ENCODE measurements around the gene HOXA6. TPM values are rescaled to one million over a fixed set of nuclear protein-coding genes. Genes with fewer than 3 reads are reported as not detected.

HOXA6 gene
- total RNA-seq, 1 donor from 2014 or later = 22.0 TPM

DNA sequence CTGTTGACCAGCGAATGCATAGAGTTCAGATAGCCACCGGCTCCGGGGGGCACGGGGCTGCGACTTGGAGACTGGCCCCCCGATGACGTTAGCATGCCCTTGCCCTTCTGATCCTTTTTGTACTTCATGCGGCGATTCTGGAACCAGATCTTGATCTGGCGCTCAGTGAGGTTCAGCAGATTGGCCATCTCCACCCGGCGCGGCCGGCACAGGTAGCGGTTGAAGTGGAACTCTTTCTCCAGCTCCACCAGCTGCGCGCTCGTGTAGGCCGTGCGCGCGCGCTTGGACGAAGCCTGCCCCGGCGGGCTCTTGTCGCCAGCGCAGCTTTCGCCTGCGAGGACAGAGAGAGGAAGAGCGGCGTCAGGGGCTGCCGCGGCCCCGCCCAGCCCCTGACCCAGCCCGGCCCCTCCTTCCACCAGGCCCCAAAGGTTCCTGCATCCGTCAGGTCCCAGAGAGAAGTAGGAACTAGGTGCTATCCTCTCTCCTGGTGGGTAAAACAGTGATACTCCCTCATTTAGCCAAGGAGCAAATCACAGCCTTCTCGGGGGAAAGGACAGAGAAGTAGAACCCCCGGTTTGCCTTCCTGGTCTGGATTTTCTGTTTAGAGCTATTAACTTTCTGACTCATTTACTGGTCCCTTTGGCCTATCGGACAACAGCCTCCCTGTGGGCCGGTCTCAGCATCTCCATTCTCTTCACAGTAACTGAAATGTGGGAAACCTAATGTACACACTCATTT, 39.0 kb downstream of the HOXA6 start:
- DNase-seq (ENCODE audit: low read depth) = peak; percentile 73

GRCh38 chr7:27107391-27108381, 39.9 kb downstream of the HOXA6 start:
- DNase-seq (ENCODE audit: low read depth) = no peak

GRCh38 chr7:27106901-27107240, 40.7 kb downstream of the HOXA6 start:
- no peak for DNase-seq (ENCODE audit: low read depth)

DNA sequence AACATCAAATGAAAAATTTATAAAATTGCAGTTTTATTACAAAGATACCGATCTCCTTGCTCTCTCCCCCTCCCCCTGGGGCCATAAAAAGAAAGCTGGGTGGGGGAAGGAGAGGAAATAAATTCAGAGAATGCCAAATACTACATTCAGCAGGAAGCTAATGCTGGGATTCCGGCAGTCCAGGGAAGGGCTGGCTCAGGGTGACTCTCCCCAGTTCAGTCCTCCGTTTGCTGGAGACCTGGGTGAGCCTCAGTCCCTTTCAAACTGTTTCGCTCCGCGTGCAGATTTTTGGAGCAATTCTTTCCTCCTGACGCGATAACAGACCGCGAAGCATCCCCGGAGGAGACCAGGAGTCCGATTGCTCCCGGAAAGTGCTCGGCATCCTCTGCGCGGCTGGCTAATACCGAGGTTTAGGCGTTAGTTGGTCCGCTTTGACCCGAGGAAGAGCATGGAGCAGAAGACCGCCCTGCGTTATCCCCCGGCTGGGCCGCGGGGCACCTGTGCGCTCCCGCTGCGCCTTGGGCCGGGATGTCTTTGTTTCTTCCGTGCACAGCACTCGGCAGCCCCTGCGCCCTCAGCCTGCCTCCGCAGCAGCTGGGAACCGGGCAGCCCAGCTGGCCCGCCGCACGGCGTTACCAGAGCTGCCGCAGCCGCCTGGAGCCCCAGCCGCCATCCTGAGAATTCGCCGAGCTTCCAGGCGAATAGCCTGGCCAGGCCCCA, 41.2 kb downstream of the HOXA6 start:
- no peak for DNase-seq (ENCODE audit: low read depth)

DNA sequence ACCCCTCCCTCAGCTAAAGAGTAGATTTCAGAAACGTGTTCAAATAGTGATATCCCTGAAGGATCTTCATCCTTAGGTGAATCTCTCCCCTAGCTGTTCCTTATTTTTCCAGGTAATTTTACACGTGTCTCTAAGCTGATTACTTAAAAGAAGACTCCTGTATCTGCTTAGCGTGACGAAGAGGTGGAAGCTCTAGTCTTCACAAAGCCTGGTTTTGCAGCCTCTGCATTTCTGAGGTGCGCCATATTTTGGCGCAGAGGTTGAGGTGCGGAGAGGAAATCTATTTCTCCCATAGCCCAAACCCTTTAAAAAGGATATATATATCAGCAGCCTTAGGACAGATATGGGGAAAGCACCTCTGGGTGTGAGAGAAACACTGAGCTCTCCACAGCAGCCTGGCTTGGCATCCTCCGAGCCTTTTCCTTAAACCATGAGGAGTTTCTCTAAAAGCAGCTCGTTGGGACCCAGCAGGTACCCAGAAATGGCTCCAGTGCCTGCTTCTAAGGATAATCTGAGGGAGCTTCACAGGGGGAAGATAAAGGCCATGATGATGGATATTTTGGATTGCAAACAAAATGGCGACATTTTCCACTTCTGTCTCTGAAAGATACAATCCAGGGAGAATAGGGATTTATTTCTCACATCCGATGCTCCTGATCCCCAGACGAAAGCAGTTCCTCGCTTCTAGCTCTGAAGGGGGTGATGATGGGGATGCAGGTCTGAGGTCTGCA, 42.1 kb downstream of the HOXA6 start:
- no peak for DNase-seq (ENCODE audit: low read depth)

DNA sequence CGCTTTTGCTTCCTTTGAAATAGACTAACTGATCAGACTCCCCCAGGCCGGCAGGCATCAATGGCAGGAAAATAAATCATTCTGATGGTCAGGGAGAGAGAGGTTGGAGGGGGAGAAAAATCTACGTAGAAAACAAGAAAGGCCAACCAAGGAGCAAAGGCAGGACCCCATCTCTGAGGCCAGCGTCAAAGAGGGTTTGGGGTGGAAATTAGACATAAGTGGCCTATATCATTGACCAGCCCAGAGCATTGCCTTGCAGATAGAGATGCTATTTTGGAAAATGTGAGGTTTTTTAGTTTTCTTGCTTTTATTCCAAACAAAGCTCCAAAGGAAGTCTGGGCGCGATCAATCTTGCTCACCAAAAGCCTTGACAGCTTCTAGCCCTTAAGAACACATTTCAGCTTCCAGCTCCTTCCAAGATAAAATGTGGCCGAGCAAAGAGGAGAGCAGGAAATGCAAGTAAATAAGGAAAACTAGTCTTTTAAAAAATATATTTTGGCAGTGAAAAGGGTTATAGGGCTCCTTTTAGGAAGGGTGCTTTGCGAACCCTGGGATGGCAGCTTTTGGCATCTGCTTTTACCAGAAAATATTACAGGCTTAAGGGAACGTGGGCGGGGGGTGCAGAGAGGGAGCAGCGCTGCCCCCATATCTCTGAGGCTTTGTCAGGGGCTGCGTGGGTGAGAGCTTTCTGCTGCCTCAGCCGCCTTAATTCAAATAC, 43.1 kb downstream of the HOXA6 start:
- no peak for DNase-seq (ENCODE audit: low read depth)

DNA sequence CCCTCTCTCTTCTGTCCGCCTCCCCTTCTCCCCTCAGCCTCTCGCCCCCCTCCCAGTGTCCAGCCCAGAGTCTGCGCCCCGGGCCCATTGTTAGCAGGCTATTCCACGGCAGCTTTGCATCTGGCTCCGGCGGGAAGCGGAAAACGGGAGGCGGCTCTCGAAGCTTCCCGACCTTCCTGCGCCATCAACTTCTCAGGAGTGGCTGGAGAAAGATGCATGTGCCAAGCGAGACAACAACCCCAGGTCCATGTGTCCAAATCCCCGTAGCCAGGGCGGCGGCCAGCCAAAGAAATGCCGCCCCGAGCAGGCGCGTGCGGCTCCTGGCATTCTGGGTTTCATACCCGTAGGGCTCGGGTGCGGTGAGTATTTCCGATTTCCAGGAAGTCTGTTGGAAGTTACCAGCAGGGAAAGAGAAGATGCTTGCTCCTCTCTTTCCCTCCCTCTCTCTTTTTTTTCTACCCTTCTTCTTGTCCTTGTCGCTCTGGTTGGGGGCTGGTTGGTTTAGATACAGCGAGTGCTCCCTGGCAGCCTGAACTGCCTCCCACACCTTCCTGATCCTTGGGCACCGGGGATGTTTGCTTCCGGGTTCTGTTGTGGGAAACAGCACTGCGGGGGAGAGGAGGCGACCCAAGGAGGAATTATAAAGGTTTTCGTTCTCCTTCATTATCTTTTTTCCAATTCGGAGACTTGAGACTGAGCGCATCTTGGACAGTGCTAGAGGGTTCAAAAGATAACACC, 43.9 kb downstream of the HOXA6 start:
- no peak for DNase-seq (ENCODE audit: low read depth)

GRCh38 chr7:27102581-27103442, 44.8 kb downstream of the HOXA6 start, which contains the start of gene HOXA2:
HOXA2 (minus strand) TSS chr7:27102683; CDS start chr7:27102500, 183 bp downstream.
- peak; percentile 71 for DNase-seq (ENCODE audit: low read depth)

DNA sequence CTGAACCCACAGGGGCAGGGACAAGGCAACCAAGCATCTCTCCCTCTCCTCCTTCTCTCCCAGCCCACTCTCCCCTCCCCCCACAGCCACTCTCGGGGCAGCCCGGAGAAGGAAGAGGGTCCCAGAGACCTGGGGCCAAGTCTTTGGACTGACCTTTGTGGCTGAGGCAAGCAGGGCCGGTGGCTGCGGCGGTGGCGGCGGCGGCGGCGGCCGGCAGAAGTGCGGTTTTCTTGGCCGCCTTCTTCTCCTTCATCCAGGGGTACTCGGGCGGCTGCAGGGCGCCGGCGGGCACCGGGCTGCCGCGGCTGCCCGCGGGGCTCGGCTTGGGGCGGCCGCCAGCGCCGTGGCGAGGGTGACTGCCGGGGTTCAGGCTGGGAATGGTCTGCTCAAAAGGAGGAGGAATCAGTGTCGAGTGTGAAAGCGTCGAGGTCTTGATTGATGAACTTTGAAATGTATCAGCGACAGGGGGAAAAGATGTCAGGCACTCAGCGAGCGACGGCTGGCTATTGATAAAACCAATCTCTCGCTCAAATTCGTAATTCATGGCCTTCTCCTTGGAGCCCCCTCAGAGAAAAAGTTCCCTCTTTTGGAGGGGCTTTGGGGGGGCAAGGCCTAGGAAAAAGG, 45.5 kb downstream of the HOXA6 start:
- DNase-seq (ENCODE audit: low read depth) = no peak

DNA sequence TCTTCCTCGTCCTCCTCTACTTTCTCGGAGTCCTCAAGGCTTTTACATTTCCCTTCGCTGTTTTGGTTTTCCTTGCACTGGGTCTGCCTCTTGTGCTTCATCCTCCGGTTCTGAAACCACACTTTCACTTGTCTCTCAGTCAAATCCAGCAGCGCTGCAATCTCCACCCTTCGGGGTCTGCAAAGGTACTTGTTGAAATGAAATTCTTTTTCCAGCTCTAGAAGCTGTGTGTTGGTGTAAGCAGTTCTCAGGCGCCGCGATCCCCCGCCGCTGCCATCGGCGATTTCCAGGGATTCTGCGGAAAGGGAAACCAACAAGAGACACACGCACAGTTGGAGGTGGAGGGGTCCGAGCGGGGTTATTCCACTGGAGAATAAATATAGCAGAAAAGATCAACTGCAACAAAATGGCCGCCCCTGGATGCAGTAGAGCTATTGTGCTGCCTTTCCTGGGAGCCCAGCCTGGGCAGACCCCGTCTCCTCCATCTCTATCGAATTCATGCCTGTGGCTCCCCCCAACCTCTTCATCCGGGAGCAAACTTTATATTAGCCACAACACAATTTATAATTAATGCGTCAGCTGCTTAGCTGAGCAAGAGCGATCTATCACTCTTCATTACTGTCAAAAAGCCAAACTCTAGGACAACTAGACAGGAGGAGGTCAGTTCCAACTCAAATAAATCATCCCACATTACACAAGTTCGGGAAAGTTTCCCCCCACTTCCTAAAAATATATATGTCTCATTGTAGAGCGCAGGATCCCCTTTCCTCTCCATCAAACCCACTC, 46.2 kb downstream of the HOXA6 start:
- no peak for DNase-seq (ENCODE audit: low read depth)

DNA sequence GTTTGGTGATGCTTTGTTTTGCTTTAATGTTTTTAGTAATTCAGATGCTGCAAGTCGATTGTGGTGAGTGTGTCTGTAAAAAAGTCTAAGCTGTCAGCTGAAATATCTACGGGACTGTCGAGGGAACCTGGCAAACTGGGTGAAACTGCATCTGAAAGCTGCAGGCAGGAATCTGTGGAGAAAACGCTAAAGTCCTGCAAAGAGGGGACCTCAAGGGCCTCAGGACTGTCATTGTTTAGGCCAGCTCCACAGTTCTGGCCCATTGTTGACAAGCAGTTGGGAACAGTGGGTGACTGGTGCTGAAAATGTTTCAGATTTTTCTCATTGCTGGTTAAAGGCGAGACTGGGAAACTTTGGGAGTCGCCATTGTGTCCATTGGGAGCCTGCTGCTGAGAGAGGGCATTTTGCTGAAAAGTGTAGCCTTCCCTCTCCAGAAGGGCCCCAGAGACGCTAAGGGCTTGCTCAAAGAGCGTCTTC, 46.8 kb downstream of the HOXA6 start:
- no peak for DNase-seq (ENCODE audit: low read depth)

GRCh38 chr7:27099453-27100370, 47.9 kb downstream of the HOXA6 start:
- no peak for DNase-seq (ENCODE audit: low read depth)

GRCh38 chr7:27098578-27099451, 48.8 kb downstream of the HOXA6 start:
- DNase-seq (ENCODE audit: low read depth) = peak; percentile 68

DNA sequence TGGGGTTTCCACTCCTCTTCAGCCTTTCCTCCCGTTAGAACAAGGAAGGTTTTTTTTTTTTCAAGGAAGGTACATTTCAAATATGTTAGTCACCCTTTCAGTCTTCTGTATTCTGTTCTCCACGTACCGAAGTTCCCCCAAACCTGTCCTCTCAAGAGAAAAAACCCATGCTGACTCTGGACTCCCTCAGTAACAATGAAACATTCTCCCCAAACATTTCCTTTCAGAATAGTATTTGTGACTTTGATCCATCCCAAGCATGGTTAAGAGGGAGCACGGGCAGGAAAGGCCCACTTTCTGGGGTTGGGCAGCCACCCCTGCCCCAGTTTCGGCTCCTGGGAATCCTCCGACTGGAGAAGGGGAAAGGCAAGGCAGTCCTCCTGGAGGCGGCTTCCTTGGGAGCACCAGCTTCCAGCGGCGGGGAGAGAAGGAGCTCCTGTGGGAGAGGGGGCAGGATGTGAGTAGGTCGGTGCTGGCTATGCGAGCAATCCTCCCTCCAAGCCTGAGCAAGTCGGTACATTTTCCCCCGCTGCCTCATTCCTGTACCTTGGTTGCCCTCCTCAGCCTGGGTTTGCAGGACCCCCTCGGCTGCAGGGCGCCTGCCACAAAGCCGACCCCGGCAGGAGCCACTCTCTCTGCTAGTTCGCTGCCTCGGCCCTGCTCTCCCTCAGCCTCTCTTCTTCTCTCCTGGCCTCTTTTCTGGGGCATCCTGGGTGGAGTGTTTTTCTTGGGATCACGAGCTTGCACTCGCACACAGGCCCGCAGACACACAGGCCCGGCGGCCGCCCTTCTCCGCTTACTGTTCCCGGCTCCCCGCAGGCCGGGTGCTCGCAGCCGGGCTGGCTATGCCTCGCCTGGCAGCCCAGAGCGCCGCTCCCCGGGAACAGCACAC, 49.6 kb downstream of the HOXA6 start:
- DNase-seq (ENCODE audit: low read depth) = peak; percentile 69
